OCI-LY3 (cell line): ENCODE data around the gene TMEFF2.

ENCODE experiments used
- EZH2phosphoT487 ChIP-seq: fragments of 200-600 bp; shearing (Covaris generic); IDR thresholded peaks from 2 replicates; pipeline ENCODE4 v1.6.1; 2018; ENCODE audit warnings: antibody characterized with exemption, mixed run types, low read depth
- TF ChIP-seq, protein P1 (sequence below): fragments of 200-600, 300-600 bp; sonication (generic); IDR thresholded peaks from 2 replicates; pipeline ENCODE4 v1.5.1; 2014; ENCODE audit warnings: antibody characterized with exemption, low read length, low read depth

DNA sequence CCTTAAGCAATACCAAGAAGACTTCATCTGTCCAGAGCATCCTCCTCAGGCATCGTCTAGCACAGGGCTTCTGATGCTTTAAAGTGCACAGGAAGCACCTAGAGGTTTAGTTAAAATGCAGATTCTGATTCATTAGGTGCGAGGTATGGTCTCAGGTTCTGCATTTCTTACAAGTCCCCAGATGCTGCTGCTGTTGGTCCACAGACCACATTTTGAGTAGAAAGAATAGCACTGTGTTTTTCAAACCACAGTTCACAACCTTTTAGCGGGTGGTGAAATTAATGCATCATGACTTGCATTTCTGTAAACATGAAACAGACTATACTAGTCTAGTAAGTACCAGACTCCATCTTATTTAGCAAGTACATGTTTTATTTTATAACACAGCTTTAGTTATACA, 134.6 kb downstream of the TMEFF2 start:
- TF ChIP-seq, protein P1, sequence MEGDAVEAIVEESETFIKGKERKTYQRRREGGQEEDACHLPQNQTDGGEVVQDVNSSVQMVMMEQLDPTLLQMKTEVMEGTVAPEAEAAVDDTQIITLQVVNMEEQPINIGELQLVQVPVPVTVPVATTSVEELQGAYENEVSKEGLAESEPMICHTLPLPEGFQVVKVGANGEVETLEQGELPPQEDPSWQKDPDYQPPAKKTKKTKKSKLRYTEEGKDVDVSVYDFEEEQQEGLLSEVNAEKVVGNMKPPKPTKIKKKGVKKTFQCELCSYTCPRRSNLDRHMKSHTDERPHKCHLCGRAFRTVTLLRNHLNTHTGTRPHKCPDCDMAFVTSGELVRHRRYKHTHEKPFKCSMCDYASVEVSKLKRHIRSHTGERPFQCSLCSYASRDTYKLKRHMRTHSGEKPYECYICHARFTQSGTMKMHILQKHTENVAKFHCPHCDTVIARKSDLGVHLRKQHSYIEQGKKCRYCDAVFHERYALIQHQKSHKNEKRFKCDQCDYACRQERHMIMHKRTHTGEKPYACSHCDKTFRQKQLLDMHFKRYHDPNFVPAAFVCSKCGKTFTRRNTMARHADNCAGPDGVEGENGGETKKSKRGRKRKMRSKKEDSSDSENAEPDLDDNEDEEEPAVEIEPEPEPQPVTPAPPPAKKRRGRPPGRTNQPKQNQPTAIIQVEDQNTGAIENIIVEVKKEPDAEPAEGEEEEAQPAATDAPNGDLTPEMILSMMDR: no peak
- TF ChIP-seq EZH2phosphoT487: no peak
